Osteocyte (in vitro differentiated cells): ENCODE results near the gene CYSLTR2. TPM values are rescaled to one million over a fixed set of nuclear protein-coding genes. Genes with fewer than 3 reads are reported as not detected.

Source experiments
- DNase-seq: peaks from one replicate; pipeline ENCODE4 v3.0.0; 2021; ENCODE audit warnings: mixed read lengths; ENCODE audit not compliant: unreplicated experiment; ENCODE audit errors: extremely low spot score
- H3K27ac Mint-ChIP-seq: one replicate; pipeline ENCODE4 v1.8.0; 2021; ENCODE audit warnings: mild to moderate bottlenecking, mixed read lengths; ENCODE audit not compliant: unreplicated experiment
- H3K27me3 Mint-ChIP-seq: one replicate; pipeline ENCODE4 v1.8.0; 2021; ENCODE audit warnings: mixed read lengths; ENCODE audit not compliant: unreplicated experiment
- H3K36me3 Mint-ChIP-seq: one replicate; pipeline ENCODE4 v1.8.0; 2021; ENCODE audit warnings: mixed read lengths; ENCODE audit not compliant: unreplicated experiment
- H3K4me1 Mint-ChIP-seq: one replicate; pipeline ENCODE4 v1.8.0; 2021; ENCODE audit warnings: mixed read lengths; ENCODE audit not compliant: unreplicated experiment
- H3K4me3 Mint-ChIP-seq: one replicate; pipeline ENCODE4 v1.8.0; 2021; ENCODE audit warnings: mild to moderate bottlenecking, moderate library complexity, mixed read lengths; ENCODE audit not compliant: unreplicated experiment
- H3K9me3 Mint-ChIP-seq: one replicate; pipeline ENCODE4 v1.8.0; 2021; ENCODE audit warnings: mixed read lengths; ENCODE audit not compliant: unreplicated experiment
- CTCF ChIP-seq: fragments of 200-600 bp; sonication (generic); IDR thresholded peaks from 2 replicates; pipeline ENCODE4 v1.5.0; 2021; ENCODE audit warnings: antibody characterized with exemption, mild to moderate bottlenecking, moderate library complexity
- total RNA-seq: library from RNA; stranded (reverse); gene quantifications from 2 replicates; pipeline ENCODE4 v1.2.1, GENCODE V29; 2021

The CYSLTR2 gene
- total RNA-seq, 1 donor from 2014 or later, result not detected

DNA sequence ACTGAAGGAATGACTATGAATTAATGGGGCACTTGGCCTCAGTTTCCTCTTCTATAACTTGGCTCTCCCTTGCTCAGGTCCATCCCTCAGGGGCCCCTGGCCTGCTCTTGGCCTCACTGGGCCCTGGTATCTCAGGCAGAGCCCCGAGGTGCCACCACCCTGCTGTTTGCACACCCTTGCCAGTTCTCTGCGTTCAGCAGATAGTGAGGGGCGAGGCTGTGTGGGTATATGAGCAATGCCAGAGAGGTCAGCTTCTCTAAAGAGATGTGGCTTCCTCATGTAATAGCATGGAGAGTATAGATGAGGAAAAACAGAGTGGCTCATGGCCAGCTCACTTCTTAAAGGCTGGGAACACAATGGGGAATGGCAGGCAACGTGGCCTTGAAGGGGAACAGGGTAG lies 76.1 kb downstream of the CYSLTR2 start:
- H3K36me3 Mint-ChIP-seq, result no peaks in the 10 kb centered on the region
- H3K9me3 Mint-ChIP-seq, result no peaks in the 10 kb centered on the region
- H3K27me3 Mint-ChIP-seq, result peaks cover 23% of the 10 kb centered on the region
- H3K4me3 Mint-ChIP-seq, result no peak overlapping the region
- H3K4me1 Mint-ChIP-seq, result peaks cover 2% of the 10 kb centered on the region
- no peak for DNase-seq
- TF ChIP-seq CTCF, result no peak
- H3K27ac Mint-ChIP-seq, result no peak overlapping the region

DNA sequence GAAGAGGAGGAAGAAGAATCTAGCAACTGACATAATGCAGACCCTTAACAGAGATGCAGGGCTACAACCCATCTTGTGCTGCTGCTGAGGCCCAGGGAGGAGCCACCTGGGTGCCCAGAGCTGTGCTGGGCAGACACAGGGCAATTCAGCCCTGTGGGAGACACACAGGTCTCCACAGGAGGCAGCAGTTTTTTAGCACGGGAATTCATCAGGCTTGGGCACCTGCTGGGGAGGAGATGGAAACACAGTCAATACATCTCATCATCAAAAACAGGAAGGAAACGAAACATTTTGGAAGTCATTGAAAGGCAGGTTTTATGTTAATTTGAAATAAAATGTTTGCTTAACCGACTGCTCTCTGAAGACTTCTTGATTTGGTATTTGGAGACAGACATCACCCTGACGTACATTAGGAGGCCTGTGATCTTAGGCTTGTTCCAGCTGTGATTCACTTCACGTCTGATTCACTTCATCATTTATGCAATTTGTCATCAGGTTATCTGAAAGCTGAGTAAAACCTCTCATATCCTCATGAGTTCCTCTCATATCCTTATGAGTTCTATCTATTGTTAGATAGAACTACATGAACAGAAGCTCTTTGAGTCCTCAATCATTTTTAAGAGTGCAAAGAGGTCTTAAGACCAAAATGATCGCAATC lies 77.4 kb downstream of the CYSLTR2 start:
- H3K4me1 Mint-ChIP-seq, result peaks cover 2% of the 10 kb centered on the region
- no peak for TF ChIP-seq CTCF
- no peak overlapping the region for H3K4me3 Mint-ChIP-seq
- no peak for DNase-seq
- H3K27ac Mint-ChIP-seq, result no peak overlapping the region
- no peaks in the 10 kb centered on the region for H3K9me3 Mint-ChIP-seq
- H3K36me3 Mint-ChIP-seq, result no peaks in the 10 kb centered on the region
- peaks cover 20% of the 10 kb centered on the region for H3K27me3 Mint-ChIP-seq

DNA sequence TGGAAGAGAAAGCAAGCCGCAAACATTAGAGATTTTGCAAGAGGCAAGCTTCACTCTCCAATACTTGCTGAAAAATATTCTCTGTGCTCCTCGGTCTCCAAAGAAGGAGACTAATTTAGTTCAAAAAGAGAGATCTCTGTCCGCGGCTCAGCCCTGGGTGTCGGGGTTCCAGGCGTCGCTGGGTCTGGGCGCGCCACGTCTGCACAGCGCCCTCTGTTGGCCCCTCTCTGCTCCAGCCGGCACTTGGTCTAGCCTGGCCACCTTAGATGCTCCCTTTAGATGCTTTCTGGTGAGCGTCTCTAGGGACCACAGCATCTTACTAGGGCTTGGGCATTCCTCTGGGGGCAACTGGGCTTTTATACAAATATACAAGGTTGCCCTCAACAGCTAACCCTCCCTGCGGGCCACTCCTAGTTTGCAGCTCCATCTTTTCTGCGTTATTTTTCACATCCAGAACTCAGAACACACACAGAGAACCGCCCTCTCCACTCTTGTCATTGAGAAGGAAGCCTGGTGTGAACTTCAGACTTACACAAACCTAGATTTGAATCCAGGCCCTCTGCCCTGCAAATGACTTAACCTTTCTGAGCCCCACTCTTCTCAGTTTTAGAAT lies 78.3 kb downstream of the CYSLTR2 start:
- DNase-seq, result no peak
- Mint-ChIP-seq H3K9me3 (no peaks in the 10 kb centered on the region), H3K4me3 (peak overlapping the region; percentile 51), H3K27ac (no peak overlapping the region), H3K36me3 (no peaks in the 10 kb centered on the region), H3K4me1 (peaks cover 2% of the 10 kb centered on the region), H3K27me3 (peaks cover 20% of the 10 kb centered on the region)
- TF ChIP-seq CTCF, result peak; percentile 55

- Mint-ChIP-seq H3K4me3 (no peak overlapping the region), H3K36me3 (no peaks in the 10 kb centered on the region), H3K27ac (no peak overlapping the region), H3K9me3 (no peaks in the 10 kb centered on the region), H3K4me1 (peaks cover 2% of the 10 kb centered on the region), H3K27me3 (peaks cover 16% of the 10 kb centered on the region)
- no peak for DNase-seq
- TF ChIP-seq CTCF, result no peak
Observed at GRCh38 chr13:48733739-48734335, 80.1 kb downstream of the CYSLTR2 start.

GRCh38 chr13:48735571-48735970 lies 81.8 kb downstream of the CYSLTR2 start:
- H3K4me3 Mint-ChIP-seq, result no peak overlapping the region
- peaks cover 2% of the 10 kb centered on the region for H3K4me1 Mint-ChIP-seq
- DNase-seq, result no peak
- H3K27ac Mint-ChIP-seq, result no peak overlapping the region
- no peaks in the 10 kb centered on the region for H3K9me3 Mint-ChIP-seq
- TF ChIP-seq CTCF, result no peak
- no peaks in the 10 kb centered on the region for H3K36me3 Mint-ChIP-seq
- H3K27me3 Mint-ChIP-seq, result peaks cover 10% of the 10 kb centered on the region
